Middle frontal gyrus (tissue), 1 donor: ENCODE data around the gene NUDCD3.
"Not testable (repeated sequence)": the region's sequence is repeated elsewhere in the genome, so short reads cannot be mapped to it uniquely, and the experiment has no call there.

Experiments
- DNase-seq: peaks from one replicate; pipeline ENCODE4 v3.0.0-alpha.2; 2015; ENCODE audit warnings: low spot score; ENCODE audit errors: extremely low spot score

NUDCD3 gene

GRCh38 chr7:44518761-44519160, 28.3 kb upstream of the NUDCD3 start:
- no peak for DNase-seq

GRCh38 chr7:44517175-44517574, 26.7 kb upstream of the NUDCD3 start:
- no peak for DNase-seq

GRCh38 chr7:44515590-44516268, 25.3 kb upstream of the NUDCD3 start:
- DNase-seq = no peak

GRCh38 chr7:44512736-44513135, 22.3 kb upstream of the NUDCD3 start:
- DNase-seq = no peak

- no peak for DNase-seq
These were observed 21.5 kb upstream of the NUDCD3 start for GRCh38 chr7:44511863-44512468.

GRCh38 chr7:44511236-44511635, 20.8 kb upstream of the NUDCD3 start:
- no peak for DNase-seq

GRCh38 chr7:44508328-44509030, 18.0 kb upstream of the NUDCD3 start:
- no peak for DNase-seq

GRCh38 chr7:44506592-44507288, 16.3 kb upstream of the NUDCD3 start:
- DNase-seq = not testable (repeated sequence)

GRCh38 chr7:44505595-44505994, 15.1 kb upstream of the NUDCD3 start:
- DNase-seq = no peak

GRCh38 chr7:44498230-44498954, 7.9 kb upstream of the NUDCD3 start:
- DNase-seq = no peak

- no peak for DNase-seq
These were observed 6.9 kb upstream of the NUDCD3 start for GRCh38 chr7:44497155-44498027.

- no peak for DNase-seq
These were observed 5.9 kb upstream of the NUDCD3 start for GRCh38 chr7:44496385-44496784.

GRCh38 chr7:44494960-44495359, 4.5 kb upstream of the NUDCD3 start:
- no peak for DNase-seq

- no peak for DNase-seq
These were observed 771 bp upstream of the NUDCD3 start for GRCh38 chr7:44491229-44491628.

GRCh38 chr7:44489955-44490350, 505 bp downstream of the NUDCD3 start:
- DNase-seq = no peak

GRCh38 chr7:44488955-44489354, 1.5 kb downstream of the NUDCD3 start:
- no peak for DNase-seq

- DNase-seq = no peak
These were observed 3.8 kb downstream of the NUDCD3 start for GRCh38 chr7:44486693-44487092.

GRCh38 chr7:44486001-44486400, 4.5 kb downstream of the NUDCD3 start:
- no peak for DNase-seq

- no peak for DNase-seq
These were observed 5.8 kb downstream of the NUDCD3 start for GRCh38 chr7:44484482-44485313.
